BE2C (cell line): ENCODE data around the gene ABCA7.

ENCODE experiments used
- DNase-seq: peaks from one replicate; pipeline ENCODE4 v3.0.0-alpha.2; 2020
- H3K27me3 ChIP-seq: fragments of 250-450 bp; sonication (Bioruptor Pico); 2 replicates; pipeline ENCODE4 v1.5.1; 2020; ENCODE audit warnings: mild to moderate bottlenecking
- H3K36me3 ChIP-seq: fragments of 250-450 bp; sonication (Bioruptor Pico); 2 replicates; pipeline ENCODE4 v1.5.1; 2020; ENCODE audit warnings: mild to moderate bottlenecking
- H3K4me1 ChIP-seq: fragments of 250-450 bp; sonication (Bioruptor Pico); 2 replicates; pipeline ENCODE4 v1.5.1; 2020
- H3K4me3 ChIP-seq: 2 replicates; pipeline ENCODE4 v1.5.1; 2011; ENCODE audit warnings: low read depth, low read length
- H3K9me3 ChIP-seq: fragments of 250-450 bp; sonication (Bioruptor Pico); 2 replicates; pipeline ENCODE4 v1.5.1; 2020
- CTCF ChIP-seq: IDR thresholded peaks from 2 replicates; pipeline ENCODE4 v1.5.1; 2012; ENCODE audit warnings: mild to moderate bottlenecking, low read depth, low read length

ABCA7 gene

DNA sequence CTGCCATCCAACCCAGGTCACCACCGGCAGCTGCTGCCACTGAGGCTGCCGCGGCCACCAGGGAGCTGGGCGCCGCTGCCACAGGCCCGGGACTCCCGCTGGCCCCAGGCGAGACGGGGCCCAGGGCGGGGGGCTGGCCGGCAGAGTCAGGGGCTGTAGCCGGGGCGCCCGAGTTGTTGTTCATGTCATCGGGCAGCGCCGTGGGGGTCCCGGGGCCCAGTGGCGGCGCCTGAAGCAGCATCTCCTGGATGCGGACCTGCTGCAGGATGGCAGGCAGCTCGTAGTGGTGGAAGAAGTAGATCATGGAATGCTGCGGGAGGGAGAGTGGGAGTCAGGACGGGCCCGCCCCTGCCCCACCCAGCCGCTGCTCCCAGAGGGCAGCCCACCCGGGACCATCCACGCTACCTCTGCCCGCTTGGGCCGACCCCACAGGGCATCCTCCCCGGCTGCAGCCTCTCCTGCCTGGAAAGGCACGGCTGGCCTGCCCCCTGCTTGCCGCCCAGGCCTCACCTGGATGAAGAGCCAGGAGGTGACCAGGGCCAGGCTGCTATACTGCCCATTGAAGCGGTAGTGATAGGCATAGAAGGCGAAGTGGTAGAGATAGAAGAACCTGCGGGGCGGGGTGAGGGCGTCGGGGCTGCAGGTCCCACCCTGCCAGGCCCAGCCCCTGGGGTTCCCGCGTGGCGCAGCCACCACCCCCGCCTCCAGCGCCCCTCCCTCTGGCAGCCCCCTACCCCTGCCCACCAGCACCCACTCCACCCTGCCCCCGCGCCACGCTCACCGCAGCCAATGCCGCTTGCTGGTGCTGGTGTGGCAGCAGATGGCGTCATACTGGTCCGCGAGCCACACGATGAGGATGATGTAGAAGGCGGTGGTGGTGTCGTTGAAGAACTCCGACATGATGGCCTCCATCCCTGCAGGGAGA is 29.1 kb upstream of the ABCA7 start:
- Histone ChIP-seq H3K4me3 (no peak overlapping the region), H3K4me1 (no peaks in the 10 kb centered on the region), H3K27me3 (no peaks in the 10 kb centered on the region), H3K9me3 (no peaks in the 10 kb centered on the region), H3K36me3 (peaks cover 44% of the 10 kb centered on the region)
- no peak for TF ChIP-seq CTCF
- DNase-seq = no peak

GRCh38 chr19:1011831-1012333 is 28.0 kb upstream of the ABCA7 start:
- Histone ChIP-seq H3K36me3 (peaks cover 50% of the 10 kb centered on the region), H3K4me3 (no peak overlapping the region), H3K4me1 (peaks cover 5% of the 10 kb centered on the region), H3K9me3 (no peaks in the 10 kb centered on the region), H3K27me3 (no peaks in the 10 kb centered on the region)
- DNase-seq = no peak
- TF ChIP-seq CTCF = no peak

DNA sequence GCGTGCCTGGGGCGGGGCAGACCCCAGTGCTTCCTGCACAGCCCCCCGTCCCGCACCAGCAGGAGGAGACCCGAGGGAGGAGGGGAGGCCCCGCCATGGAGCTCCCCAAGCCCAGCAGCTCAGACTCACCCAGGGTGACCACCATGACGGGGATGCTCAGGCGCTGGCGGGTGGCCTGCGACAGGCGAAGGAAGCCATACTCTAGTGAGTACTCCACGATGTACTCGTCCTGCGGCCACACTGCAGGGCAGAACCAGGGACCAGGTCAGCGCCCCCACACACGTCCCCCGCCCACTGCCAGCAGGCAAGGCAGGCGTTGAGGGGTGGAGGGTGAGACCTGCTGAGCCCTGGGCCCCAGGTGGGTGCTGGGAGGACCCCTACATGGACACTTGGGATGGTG is 27.6 kb upstream of the ABCA7 start:
- peaks cover 7% of the 10 kb centered on the region for H3K4me1 ChIP-seq
- H3K9me3 ChIP-seq = no peaks in the 10 kb centered on the region
- no peak for DNase-seq
- no peaks in the 10 kb centered on the region for H3K27me3 ChIP-seq
- H3K36me3 ChIP-seq = peaks cover 52% of the 10 kb centered on the region
- no peak for TF ChIP-seq CTCF
- H3K4me3 ChIP-seq = no peak overlapping the region

DNA sequence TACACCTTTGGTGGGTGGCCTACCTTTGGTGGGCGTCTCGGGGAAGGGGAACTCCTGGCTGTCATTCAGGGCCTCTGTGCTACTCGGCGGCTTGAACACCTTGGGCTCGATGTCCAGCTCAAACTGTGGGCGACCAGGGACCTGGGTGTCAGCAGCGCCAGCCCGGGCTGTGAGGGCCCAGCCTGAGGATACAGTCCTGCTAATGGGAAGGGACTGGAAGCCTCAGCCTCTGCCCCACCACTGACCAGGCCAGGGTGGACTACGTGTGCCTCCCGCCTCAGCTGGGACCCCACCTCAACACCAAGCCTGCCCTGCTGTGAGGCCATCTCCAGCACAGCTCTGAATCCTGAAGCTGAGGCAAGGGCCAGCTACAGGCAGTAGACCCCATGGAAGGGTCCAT is 26.7 kb upstream of the ABCA7 start:
- H3K4me1 ChIP-seq = peaks cover 7% of the 10 kb centered on the region
- H3K27me3 ChIP-seq = no peaks in the 10 kb centered on the region
- no peak for TF ChIP-seq CTCF
- peaks cover 52% of the 10 kb centered on the region for H3K36me3 ChIP-seq
- no peak for DNase-seq
- H3K4me3 ChIP-seq = no peak overlapping the region
- no peaks in the 10 kb centered on the region for H3K9me3 ChIP-seq

DNA sequence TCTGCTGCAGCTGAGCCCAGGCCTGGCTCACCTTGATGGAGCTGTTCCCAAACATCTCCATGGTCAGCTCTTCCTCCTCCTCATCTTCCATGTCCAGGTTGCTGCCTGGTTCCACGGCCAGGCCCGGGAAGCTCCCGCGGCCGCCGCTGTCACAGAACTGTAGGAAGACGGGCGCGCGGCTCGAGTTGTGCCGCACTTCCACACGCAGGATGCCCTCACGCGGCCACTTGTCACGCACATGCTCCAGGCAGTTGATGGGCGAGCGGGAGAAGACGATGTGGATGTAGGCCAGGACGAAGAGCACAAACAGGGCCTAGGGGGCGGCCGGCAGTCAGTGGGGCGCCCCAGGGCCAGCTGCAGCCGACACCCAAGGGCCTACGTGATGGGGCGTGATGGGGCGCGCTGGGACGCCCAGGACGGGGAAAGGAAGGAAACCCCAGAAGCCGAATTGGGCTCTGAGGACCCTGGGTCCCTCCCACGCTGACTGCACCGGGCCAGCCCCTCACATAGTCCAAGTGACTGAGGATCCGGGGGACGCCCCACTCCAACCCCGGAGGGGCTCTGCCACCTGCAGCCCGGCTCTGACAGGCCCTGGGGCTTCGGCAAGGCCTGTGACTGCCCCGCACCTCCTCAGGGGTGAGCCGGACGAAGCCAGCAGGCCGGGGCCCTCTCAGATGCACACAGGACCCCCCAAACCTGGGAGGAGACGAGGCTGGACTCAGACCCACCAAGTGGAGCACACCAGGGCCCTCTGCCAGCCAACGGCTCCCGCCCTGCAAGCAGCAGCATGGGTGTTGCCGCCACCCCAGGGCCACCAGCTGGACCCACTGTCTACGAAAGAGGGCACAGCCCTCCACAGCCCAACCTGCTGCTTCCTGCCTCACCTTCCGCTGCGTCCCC is 25.5 kb upstream of the ABCA7 start:
- peaks cover 7% of the 10 kb centered on the region for H3K4me1 ChIP-seq
- peaks cover 52% of the 10 kb centered on the region for H3K36me3 ChIP-seq
- DNase-seq = no peak
- H3K4me3 ChIP-seq = no peak overlapping the region
- no peaks in the 10 kb centered on the region for H3K9me3 ChIP-seq
- no peak for TF ChIP-seq CTCF
- no peaks in the 10 kb centered on the region for H3K27me3 ChIP-seq
